IPS-NIHi11 (cell line): Measurements from ENCODE around the gene UBL5.
"Not testable (repeated sequence)": the region's sequence is repeated elsewhere in the genome, so short reads cannot be mapped to it uniquely, and the experiment has no call there.

Experiments used
- DNase-seq: peaks from one replicate; pipeline ENCODE4 v3.0.0; 2012; ENCODE audit warnings: mixed read lengths, low spot score

The UBL5 gene

GRCh38 chr19:9811139-9811538 lies 16.6 kb upstream of the UBL5 start:
- DNase-seq = no peak

GRCh38 chr19:9818175-9818733 lies 9.5 kb upstream of the UBL5 start:
- no peak for DNase-seq

GRCh38 chr19:9818734-9819595 lies 8.8 kb upstream of the UBL5 start, which contains the start of gene FBXL12:
FBXL12 (minus strand) TSS chr19:9819079; CDS start chr19:9818813, 266 bp downstream.
- peak; percentile 90 for DNase-seq

- DNase-seq = no peak
These were observed 8.2 kb upstream of the UBL5 start for GRCh38 chr19:9819596-9819909.

GRCh38 chr19:9820034-9820433 lies 7.7 kb upstream of the UBL5 start:
- DNase-seq = not testable (repeated sequence)

GRCh38 chr19:9823816-9824215 lies 3.9 kb upstream of the UBL5 start:
- no peak for DNase-seq

- no peak for DNase-seq
These were observed 889 bp downstream of the UBL5 start for GRCh38 chr19:9828551-9829063.

GRCh38 chr19:9834307-9834725 lies 6.6 kb downstream of the UBL5 start:
- DNase-seq = no peak

- DNase-seq = peak; percentile 99
These were observed 7.2 kb downstream of the UBL5 start, which contains the start of gene PIN1 for GRCh38 chr19:9834726-9835506. PIN1 (plus strand) TSS chr19:9835318; CDS start chr19:9835345, 27 bp downstream.

- DNase-seq = no peak
These were observed 7.8 kb downstream of the UBL5 start for GRCh38 chr19:9835507-9835949.

GRCh38 chr19:9836021-9836420 lies 8.3 kb downstream of the UBL5 start:
- DNase-seq = no peak

GRCh38 chr19:9838324-9838723 lies 10.6 kb downstream of the UBL5 start:
- no peak for DNase-seq

- DNase-seq = no peak
These were observed 11.7 kb downstream of the UBL5 start for GRCh38 chr19:9839415-9839814.

GRCh38 chr19:9842834-9843625 lies 15.3 kb downstream of the UBL5 start:
- no peak for DNase-seq

- not testable (repeated sequence) for DNase-seq
These were observed 16.0 kb downstream of the UBL5 start for GRCh38 chr19:9843626-9844273.

GRCh38 chr19:9847087-9847671 lies 19.5 kb downstream of the UBL5 start:
- peak; percentile 85 for DNase-seq

GRCh38 chr19:9848060-9848459 lies 20.3 kb downstream of the UBL5 start:
- DNase-seq = peak; percentile 86

GRCh38 chr19:9848762-9849161 lies 21.0 kb downstream of the UBL5 start:
- no peak for DNase-seq

GRCh38 chr19:9849791-9850190 lies 22.1 kb downstream of the UBL5 start:
- no peak for DNase-seq

- DNase-seq = no peak
These were observed 22.7 kb downstream of the UBL5 start for GRCh38 chr19:9850235-9850959.
